ENCODE measurements around the gene TXNDC15. TPM values are rescaled to one million over a fixed set of nuclear protein-coding genes. Genes with fewer than 3 reads are reported as not detected.
A peak's percentile ranks its signal among the peaks of the same experiment; 100 is the strongest.

The TXNDC15 gene
- total RNA-seq (10 to 100 TPM; 25.5 to 49.1 (median 38.4) TPM), total RNA-seq (16.8 to 66.7 (median 39.6) reads per million in 29 experiments)
- 40.3 TPM for total RNA-seq (2013)

GRCh38 chr5:134873987-134874830 is at the start of gene TXNDC15:
TXNDC15 (plus strand) TSS chr5:134874371; CDS start chr5:134874428, 57 bp downstream.
- CTCF ChIA-PET, result interaction anchor here in 1 of 2 donors (0.7 to 1.5 kb wide), 5 partner anchors 29 to 136 kb away, joined by 3 to 5 read pairs (median 5); partner anchors contain the start of genes C5orf24, CAMLG and PCBD2

GRCh38 chr5:134824681-134825080 is 49.5 kb upstream of the TXNDC15 start:
- no CpG with 5 or more reads among the region's 1 CpG for WGBS (ENCODE audit: insufficient coverage)
- H3K9me3 Mint-ChIP-seq, result no peaks in the 10 kb centered on the region
- CTCF ChIA-PET, result no interaction called here

More at GRCh38 chr5:134873987-134874830, at the start of gene TXNDC15:
- POLR2A ChIA-PET, result interaction anchor here (0.6 to 1.0 kb wide), 5 partner anchors 29 to 700 kb away, joined by 3 to 23 read pairs (median 3); partner anchors contain the start of genes C5orf24 (in 1 of the 2), CDKL3 (in 1 of the 2) and PPP2CA (in 1 of the 2)
- H3K4me1 ChIP-seq (ENCODE audit: control insufficient read depth in 1 of 2, extremely low read depth in 1 of 2, insufficient read depth in 2 of 2, low read length in 2 of 2), result peaks cover 0 to 44% of the 10 kb centered on the region in 2 experiments
- Mint-ChIP-seq H3K4me1 (peaks cover 42 to 52% (median 48%) of the 10 kb centered on the region in 3 donors), H3K9me3 (no peaks in the 10 kb centered on the region), H3K27me3 (no peaks in the 10 kb centered on the region), H3K27ac (peak within 1 kb of the TSS; percentile 87 to 96), H3K36me3 (peaks cover 4% of the 10 kb centered on the region), H3K4me3 (peak within 1 kb of the TSS; percentile 90 to 93 (median 92))
- ATAC-seq (replicated peaks in 1 of 4) (peak; percentile 95 to 97 (median 96)), DNase-seq (peak; percentile 56 to 88 (median 75))
- peak within 1 kb of the TSS; percentile 70 to 80 for H3K4me3 ChIP-seq (ENCODE audit: control insufficient read depth in 1 of 2, extremely low read depth in 1 of 2, low read length in 1 of 2)
- no peaks in the 10 kb centered on the region for H3K9me3 ChIP-seq
- H3K27ac ChIP-seq (ENCODE audit: low read length), result peak within 1 kb of the TSS; percentile 91
- H3K27me3 ChIP-seq (replicated peaks in 1 of 2; ENCODE audit: control insufficient read depth in 2 of 2, extremely low read depth in 1 of 2, insufficient read depth in 2 of 2, low read length in 1 of 2), result no peaks in the 10 kb centered on the region
- WGBS (ENCODE audit: insufficient coverage), result 2% methylated on average over 70 of the region's 79 CpGs
- peaks cover 0 to 7% of the 10 kb centered on the region in 2 donors for H3K36me3 ChIP-seq (ENCODE audit: control insufficient read depth in 2 of 2, extremely low read depth in 1 of 2, insufficient read depth in 1 of 2, low read length in 1 of 2)

GRCh38 chr5:134825212-134825611 is 49.0 kb upstream of the TXNDC15 start:
- Mint-ChIP-seq H3K27me3 (no peaks in the 10 kb centered on the region), H3K36me3 (peaks cover 34% of the 10 kb centered on the region), H3K27ac (no peak overlapping the region), H3K4me1 (no peaks in the 10 kb centered on the region), H3K4me3 (no peak overlapping the region), H3K9me3 (no peaks in the 10 kb centered on the region)
- CTCF ChIA-PET, result interaction anchor here in 1 of 2 donors (0.5 to 0.6 kb wide), 2 partner anchors 36 to 195 kb away, joined by 3 to 5 read pairs; no protein-coding TSS in a partner anchor
- Histone ChIP-seq H3K4me3 (ENCODE audit: control insufficient read depth in 1 of 2, extremely low read depth in 1 of 2, low read length in 1 of 2) (no peak overlapping the region), H3K27ac (ENCODE audit: low read length) (no peak overlapping the region), H3K27me3 (replicated peaks in 1 of 2; ENCODE audit: control insufficient read depth in 2 of 2, extremely low read depth in 1 of 2, insufficient read depth in 2 of 2, low read length in 1 of 2) (no peaks in the 10 kb centered on the region), H3K36me3 (ENCODE audit: control insufficient read depth in 2 of 2, extremely low read depth in 1 of 2, insufficient read depth in 1 of 2, low read length in 1 of 2) (peaks cover 17 to 57% of the 10 kb centered on the region in 2 donors), H3K4me1 (ENCODE audit: control insufficient read depth in 1 of 2, extremely low read depth in 1 of 2, insufficient read depth in 2 of 2, low read length in 2 of 2) (no peaks in the 10 kb centered on the region), H3K9me3 (no peaks in the 10 kb centered on the region)
- WGBS (ENCODE audit: insufficient coverage), result no CpG with 5 or more reads among the region's 7 CpGs
- DNase-seq (no peak), ATAC-seq (replicated peaks in 1 of 4) (no peak)
- POLR2A ChIA-PET, result interaction anchor here in 1 of 2 donors (0.6 kb wide), 1 partner anchor 42 kb away, joined by 6 read pairs; no protein-coding TSS in a partner anchor

More at GRCh38 chr5:134824681-134825080, 49.5 kb upstream of the TXNDC15 start:
- ATAC-seq (replicated peaks in 1 of 4), result no peak
- Mint-ChIP-seq H3K27ac (no peak overlapping the region), H3K36me3 (peaks cover 36% of the 10 kb centered on the region), H3K27me3 (no peaks in the 10 kb centered on the region), H3K4me3 (no peak overlapping the region), H3K4me1 (no peaks in the 10 kb centered on the region)
- Histone ChIP-seq H3K4me1 (ENCODE audit: control insufficient read depth in 1 of 2, extremely low read depth in 1 of 2, insufficient read depth in 2 of 2, low read length in 2 of 2) (no peaks in the 10 kb centered on the region), H3K36me3 (ENCODE audit: control insufficient read depth in 2 of 2, extremely low read depth in 1 of 2, insufficient read depth in 1 of 2, low read length in 1 of 2) (peaks cover 17 to 61% of the 10 kb centered on the region in 2 donors), H3K27me3 (replicated peaks in 1 of 2; ENCODE audit: control insufficient read depth in 2 of 2, extremely low read depth in 1 of 2, insufficient read depth in 2 of 2, low read length in 1 of 2) (no peaks in the 10 kb centered on the region), H3K4me3 (ENCODE audit: control insufficient read depth in 1 of 2, extremely low read depth in 1 of 2, low read length in 1 of 2) (no peak overlapping the region), H3K9me3 (no peaks in the 10 kb centered on the region), H3K27ac (ENCODE audit: low read length) (no peak overlapping the region)
- DNase-seq, result no peak
- POLR2A ChIA-PET, result interaction anchor here in 1 of 2 donors (0.6 kb wide), 1 partner anchor 42 kb away, joined by 6 read pairs; no protein-coding TSS in a partner anchor

DNA sequence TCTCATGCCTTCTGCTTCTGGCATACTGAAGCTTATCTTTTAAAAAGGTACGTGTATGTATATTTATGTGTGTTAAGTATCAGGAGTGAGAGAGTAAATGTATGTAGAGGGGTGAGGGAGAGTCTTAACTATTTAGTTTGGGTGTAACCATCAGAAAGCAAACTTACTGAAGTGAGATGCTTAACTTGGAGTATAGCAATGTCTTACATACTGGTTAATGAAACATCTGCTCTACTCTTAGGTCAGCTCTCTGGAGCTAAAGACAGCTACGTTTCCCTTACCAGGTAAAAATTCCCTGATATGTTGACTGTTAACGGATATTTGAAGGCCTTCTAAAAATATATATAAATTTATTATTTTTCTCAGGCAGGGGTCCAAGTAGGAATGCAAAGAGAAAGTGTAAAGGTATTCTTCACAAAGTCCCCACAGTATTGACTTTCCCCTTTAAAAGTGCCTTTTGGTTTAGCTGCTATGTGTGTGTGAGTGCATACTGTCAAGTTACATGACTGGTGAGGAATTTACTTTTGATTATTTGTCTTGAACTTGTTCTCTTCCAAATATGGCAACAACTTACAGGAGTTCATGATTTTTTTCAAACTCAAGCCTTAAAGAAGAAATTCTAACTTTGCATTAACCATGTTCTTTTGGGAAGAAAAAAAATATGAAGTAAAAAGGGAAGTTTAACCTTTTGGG is 40.7 kb upstream of the TXNDC15 start:
- no peaks in the 10 kb centered on the region for H3K27me3 ChIP-seq (replicated peaks in 1 of 2; ENCODE audit: control insufficient read depth in 2 of 2, extremely low read depth in 1 of 2, insufficient read depth in 2 of 2, low read length in 1 of 2)
- 100% methylated on average over 1 of the region's 3 CpGs for WGBS (ENCODE audit: insufficient coverage)
- no peak for ATAC-seq (replicated peaks in 1 of 4)
- no peak overlapping the region for H3K27ac ChIP-seq (ENCODE audit: low read length)
- peaks cover 5 to 30% of the 10 kb centered on the region in 2 donors for H3K36me3 ChIP-seq (ENCODE audit: control insufficient read depth in 2 of 2, extremely low read depth in 1 of 2, insufficient read depth in 1 of 2, low read length in 1 of 2)
- Mint-ChIP-seq H3K9me3 (no peaks in the 10 kb centered on the region), H3K4me1 (no peaks in the 10 kb centered on the region), H3K27me3 (no peaks in the 10 kb centered on the region), H3K27ac (no peak overlapping the region), H3K36me3 (peaks cover 22% of the 10 kb centered on the region), H3K4me3 (no peak overlapping the region)
- no peaks in the 10 kb centered on the region for H3K4me1 ChIP-seq (ENCODE audit: control insufficient read depth in 1 of 2, extremely low read depth in 1 of 2, insufficient read depth in 2 of 2, low read length in 2 of 2)
- no peaks in the 10 kb centered on the region for H3K9me3 ChIP-seq
- ChIA-PET POLR2A (no interaction called here), CTCF (no interaction called here)
- H3K4me3 ChIP-seq (ENCODE audit: control insufficient read depth in 1 of 2, extremely low read depth in 1 of 2, low read length in 1 of 2), result no peak overlapping the region
- DNase-seq, result no peak

- Histone ChIP-seq H3K4me1 (ENCODE audit: control insufficient read depth in 1 of 2, extremely low read depth in 1 of 2, insufficient read depth in 2 of 2, low read length in 2 of 2) (no peaks in the 10 kb centered on the region), H3K36me3 (ENCODE audit: control insufficient read depth in 2 of 2, extremely low read depth in 1 of 2, insufficient read depth in 1 of 2, low read length in 1 of 2) (peaks cover 5 to 34% of the 10 kb centered on the region in 2 donors), H3K9me3 (no peaks in the 10 kb centered on the region), H3K4me3 (ENCODE audit: control insufficient read depth in 1 of 2, extremely low read depth in 1 of 2, low read length in 1 of 2) (no peak overlapping the region), H3K27me3 (replicated peaks in 1 of 2; ENCODE audit: control insufficient read depth in 2 of 2, extremely low read depth in 1 of 2, insufficient read depth in 2 of 2, low read length in 1 of 2) (no peaks in the 10 kb centered on the region), H3K27ac (ENCODE audit: low read length) (no peak overlapping the region)
- no peaks in the 10 kb centered on the region for H3K9me3 Mint-ChIP-seq
- POLR2A ChIA-PET, result interaction anchor here in 1 of 2 donors (0.6 kb wide), 1 partner anchor 172 kb away, joined by 4 read pairs; no protein-coding TSS in a partner anchor
- ATAC-seq (replicated peaks in 1 of 4) (no peak), DNase-seq (no peak)
- H3K27ac Mint-ChIP-seq, result no peak overlapping the region
- no peak overlapping the region for H3K4me3 Mint-ChIP-seq
- peaks cover 31% of the 10 kb centered on the region for H3K36me3 Mint-ChIP-seq
- no CpG with 5 or more reads among the region's 2 CpGs for WGBS (ENCODE audit: insufficient coverage)
- H3K4me1 Mint-ChIP-seq, result no peaks in the 10 kb centered on the region
- no peaks in the 10 kb centered on the region for H3K27me3 Mint-ChIP-seq
- CTCF ChIA-PET, result no interaction called here
Measured at GRCh38 chr5:134835623-134836022, 38.5 kb upstream of the TXNDC15 start.
